ENCODE data around the gene SMIM1. TPM values are rescaled to one million over a fixed set of nuclear protein-coding genes. Genes with fewer than 3 reads are reported as not detected.

SMIM1 gene
- total RNA-seq, 1 experiment from 2014 or later = 4.4 TPM

DNA sequence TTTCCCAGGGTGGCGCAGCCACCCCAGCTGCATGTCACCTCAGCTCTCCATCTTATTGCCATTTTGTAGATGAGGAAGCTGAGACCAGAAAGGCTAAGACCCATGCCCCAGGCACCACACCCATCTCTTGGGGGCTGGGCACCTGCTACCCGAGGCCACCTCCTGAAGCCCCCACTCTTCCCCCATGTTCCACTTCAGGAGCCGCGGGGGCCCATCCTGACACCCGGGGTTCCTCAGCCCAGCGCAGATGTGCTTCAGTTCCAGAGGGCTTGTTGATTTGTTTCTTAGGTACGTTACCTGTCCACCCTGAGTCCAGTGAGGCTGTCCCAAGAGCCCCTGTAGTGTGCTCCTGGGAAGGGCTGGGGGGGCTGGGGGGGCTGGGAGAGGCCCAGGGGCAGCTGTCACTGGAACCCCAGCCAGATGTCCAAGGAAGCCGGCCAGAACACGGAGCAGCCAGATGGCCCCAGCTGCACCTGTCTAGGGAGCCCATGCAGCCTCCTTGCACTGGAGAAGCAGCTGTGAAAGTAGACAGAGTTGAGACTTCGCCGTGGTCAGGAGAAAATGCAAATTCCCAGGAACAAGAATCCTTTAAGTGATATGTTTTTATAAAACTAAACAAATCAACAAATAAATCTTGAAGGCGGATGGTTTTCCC lies 37.4 kb upstream of the SMIM1 start:
- DNase-seq (ENCODE audit: low read depth, low spot score) = no peak
- in situ Hi-C loops (cut with HindIII; ENCODE audit: low pct_unique_long_range_greater_than_20kb, low sequenced_read_pairs) = no loop called here

GRCh38 chr1:3735688-3736087 lies 36.9 kb upstream of the SMIM1 start:
- in situ Hi-C loops (cut with HindIII; ENCODE audit: low pct_unique_long_range_greater_than_20kb, low sequenced_read_pairs) = no loop called here
- no peak for DNase-seq (ENCODE audit: low read depth, low spot score)

- in situ Hi-C loops (cut with HindIII; ENCODE audit: low pct_unique_long_range_greater_than_20kb, low sequenced_read_pairs) = no loop called here
- DNase-seq (ENCODE audit: low read depth, low spot score) = no peak
These were observed 36.4 kb upstream of the SMIM1 start for GRCh38 chr1:3736131-3736561.

DNA sequence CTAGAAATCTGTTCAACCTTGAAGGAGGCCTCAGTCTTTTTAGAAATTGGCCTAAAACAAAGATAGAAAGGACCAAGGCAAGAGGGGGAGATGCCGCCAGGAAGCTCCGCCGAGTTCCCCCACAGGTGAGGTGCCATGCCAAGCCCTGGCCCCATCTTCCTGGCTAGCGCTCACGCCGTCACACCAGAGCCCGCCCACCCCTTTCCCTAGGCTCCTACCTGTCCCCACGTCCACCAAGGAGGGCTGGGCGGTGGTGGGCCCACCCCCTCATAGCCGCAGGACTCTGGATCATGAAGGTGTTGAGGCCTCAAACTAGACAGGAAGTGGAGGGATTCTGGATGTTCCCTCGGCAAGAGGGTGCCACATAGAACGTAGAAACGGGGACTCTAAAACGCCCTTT lies 35.8 kb upstream of the SMIM1 start:
- no peak for DNase-seq (ENCODE audit: low read depth, low spot score)
- in situ Hi-C loops (cut with HindIII; ENCODE audit: low pct_unique_long_range_greater_than_20kb, low sequenced_read_pairs) = no loop called here

GRCh38 chr1:3738943-3739342 lies 33.6 kb upstream of the SMIM1 start:
- no peak for DNase-seq (ENCODE audit: low read depth, low spot score)
- in situ Hi-C loops (cut with HindIII; ENCODE audit: low pct_unique_long_range_greater_than_20kb, low sequenced_read_pairs) = no loop called here

DNA sequence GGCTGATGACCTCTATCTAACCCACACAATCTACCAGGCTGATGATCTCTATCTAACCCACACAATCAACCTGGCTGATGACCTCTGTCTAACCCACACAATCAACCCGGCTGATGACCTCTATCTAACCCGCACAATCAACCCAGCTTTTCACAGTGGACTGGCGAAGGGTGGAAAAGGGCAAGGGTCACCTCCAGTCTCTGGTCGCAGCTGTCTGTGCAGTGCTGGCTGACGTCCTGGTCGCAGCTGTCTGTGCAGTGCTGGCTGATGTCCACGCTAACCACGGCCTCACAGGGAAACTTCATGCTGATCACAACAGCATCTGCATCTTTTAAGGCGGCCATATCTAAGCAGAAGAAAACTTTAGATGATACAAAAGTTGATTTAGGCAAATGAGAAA lies 32.5 kb upstream of the SMIM1 start:
- in situ Hi-C loops (cut with HindIII; ENCODE audit: low pct_unique_long_range_greater_than_20kb, low sequenced_read_pairs) = no loop called here
- DNase-seq (ENCODE audit: low read depth, low spot score) = no peak

- in situ Hi-C loops (cut with HindIII; ENCODE audit: low pct_unique_long_range_greater_than_20kb, low sequenced_read_pairs) = no loop called here
- DNase-seq (ENCODE audit: low read depth, low spot score) = no peak
These were observed 31.8 kb upstream of the SMIM1 start for GRCh38 chr1:3740752-3741151.

- DNase-seq (ENCODE audit: low read depth, low spot score) = no peak
These were observed 30.7 kb upstream of the SMIM1 start for GRCh38 chr1:3741566-3742438.

GRCh38 chr1:3742439-3743298 lies 29.9 kb upstream of the SMIM1 start:
- DNase-seq (ENCODE audit: low read depth, low spot score) = no peak
- in situ Hi-C loops (cut with HindIII; ENCODE audit: low pct_unique_long_range_greater_than_20kb, low sequenced_read_pairs) = no loop called here

More at GRCh38 chr1:3741566-3742438, 30.7 kb upstream of the SMIM1 start:
- in situ Hi-C loops (cut with HindIII; ENCODE audit: low pct_unique_long_range_greater_than_20kb, low sequenced_read_pairs) = no loop called here

DNA sequence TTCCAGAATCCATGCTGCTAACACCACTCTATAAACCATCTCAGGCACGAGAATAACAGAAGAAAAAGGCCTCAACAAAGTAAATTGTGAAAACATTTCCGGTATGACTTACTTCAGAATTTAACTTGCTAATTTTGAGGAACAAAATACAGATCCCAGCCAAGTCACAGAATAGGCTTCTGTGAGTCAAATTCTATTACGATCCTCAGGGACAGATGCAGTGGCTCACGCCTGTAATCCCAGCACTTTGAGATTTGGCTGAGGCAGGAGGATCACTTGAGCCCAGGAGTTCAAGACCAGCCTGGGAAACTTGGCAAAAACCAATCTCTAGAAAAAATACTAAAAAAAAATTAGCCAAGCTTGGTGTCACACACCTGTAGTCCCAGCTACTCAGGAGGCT lies 29.1 kb upstream of the SMIM1 start:
- no peak for DNase-seq (ENCODE audit: low read depth, low spot score)
- in situ Hi-C loops (cut with HindIII; ENCODE audit: low pct_unique_long_range_greater_than_20kb, low sequenced_read_pairs) = no loop called here

GRCh38 chr1:3743826-3744225 lies 28.7 kb upstream of the SMIM1 start:
- DNase-seq (ENCODE audit: low read depth, low spot score) = no peak
- in situ Hi-C loops (cut with HindIII; ENCODE audit: low pct_unique_long_range_greater_than_20kb, low sequenced_read_pairs) = no loop called here

DNA sequence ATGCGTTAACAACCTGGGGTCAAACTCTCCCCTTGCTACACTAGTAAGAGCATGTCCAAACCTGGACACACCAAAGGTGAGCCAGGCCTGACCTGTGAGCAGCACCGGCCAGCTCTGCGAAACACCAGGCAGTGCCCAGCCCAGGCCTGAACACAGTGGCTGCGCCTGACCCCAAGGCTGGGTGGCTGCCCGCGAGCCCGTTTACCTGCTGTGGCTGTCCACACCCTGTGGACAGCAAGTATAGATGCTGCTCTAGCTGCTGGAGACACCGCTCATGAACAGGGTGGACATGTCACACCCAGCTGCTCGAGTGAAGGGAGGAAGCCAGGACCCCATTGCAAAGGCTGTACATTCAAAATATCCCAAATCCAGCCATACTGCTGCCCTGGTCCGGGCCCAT lies 27.9 kb upstream of the SMIM1 start:
- DNase-seq (ENCODE audit: low read depth, low spot score) = no peak
- in situ Hi-C loops (cut with HindIII; ENCODE audit: low pct_unique_long_range_greater_than_20kb, low sequenced_read_pairs) = no loop called here

- no peak for DNase-seq (ENCODE audit: low read depth, low spot score)
- in situ Hi-C loops (cut with HindIII; ENCODE audit: low pct_unique_long_range_greater_than_20kb, low sequenced_read_pairs) = no loop called here
These were observed 27.5 kb upstream of the SMIM1 start for GRCh38 chr1:3745071-3745470.

- in situ Hi-C loops (cut with HindIII; ENCODE audit: low pct_unique_long_range_greater_than_20kb, low sequenced_read_pairs) = no loop called here
- no peak for DNase-seq (ENCODE audit: low read depth, low spot score)
These were observed 26.8 kb upstream of the SMIM1 start for GRCh38 chr1:3745590-3746381.

- in situ Hi-C loops (cut with HindIII; ENCODE audit: low pct_unique_long_range_greater_than_20kb, low sequenced_read_pairs) = no loop called here
These were observed 26.1 kb upstream of the SMIM1 start for GRCh38 chr1:3746389-3746829.

GRCh38 chr1:3746830-3747521 lies 25.6 kb upstream of the SMIM1 start:
- DNase-seq (ENCODE audit: low read depth, low spot score) = no peak
- in situ Hi-C loops (cut with HindIII; ENCODE audit: low pct_unique_long_range_greater_than_20kb, low sequenced_read_pairs) = no loop called here

More at GRCh38 chr1:3746389-3746829, 26.1 kb upstream of the SMIM1 start:
- no peak for DNase-seq (ENCODE audit: low read depth, low spot score)

- no peak for DNase-seq (ENCODE audit: low read depth, low spot score)
- in situ Hi-C loops (cut with HindIII; ENCODE audit: low pct_unique_long_range_greater_than_20kb, low sequenced_read_pairs) = no loop called here
These were observed 25.1 kb upstream of the SMIM1 start for GRCh38 chr1:3747522-3747848.

Measured in SK-MEL-5 (cell line).